Measurements from ENCODE around the gene PCSK6.

PCSK6 gene

DNA sequence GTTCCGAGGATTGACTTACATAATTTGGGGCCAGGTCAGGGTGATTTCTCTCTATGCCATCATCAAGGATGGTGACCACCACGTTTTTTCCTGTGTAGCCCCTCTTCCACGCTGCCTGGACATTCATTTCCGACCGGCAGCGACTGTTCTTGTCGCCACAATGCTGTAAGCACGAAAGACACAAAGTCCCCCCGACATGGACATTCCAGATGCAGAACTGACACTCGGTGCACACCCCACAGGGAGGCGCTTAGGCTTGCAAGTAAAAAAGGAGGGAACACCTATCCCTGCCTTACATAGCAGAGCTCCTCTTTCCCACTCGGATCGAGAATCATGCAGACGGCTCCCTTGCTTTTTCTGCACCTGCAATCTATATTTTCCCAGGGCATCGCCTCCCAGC is 58.2 kb downstream of the PCSK6 start:
- TF ChIP-seq, protein P1, sequence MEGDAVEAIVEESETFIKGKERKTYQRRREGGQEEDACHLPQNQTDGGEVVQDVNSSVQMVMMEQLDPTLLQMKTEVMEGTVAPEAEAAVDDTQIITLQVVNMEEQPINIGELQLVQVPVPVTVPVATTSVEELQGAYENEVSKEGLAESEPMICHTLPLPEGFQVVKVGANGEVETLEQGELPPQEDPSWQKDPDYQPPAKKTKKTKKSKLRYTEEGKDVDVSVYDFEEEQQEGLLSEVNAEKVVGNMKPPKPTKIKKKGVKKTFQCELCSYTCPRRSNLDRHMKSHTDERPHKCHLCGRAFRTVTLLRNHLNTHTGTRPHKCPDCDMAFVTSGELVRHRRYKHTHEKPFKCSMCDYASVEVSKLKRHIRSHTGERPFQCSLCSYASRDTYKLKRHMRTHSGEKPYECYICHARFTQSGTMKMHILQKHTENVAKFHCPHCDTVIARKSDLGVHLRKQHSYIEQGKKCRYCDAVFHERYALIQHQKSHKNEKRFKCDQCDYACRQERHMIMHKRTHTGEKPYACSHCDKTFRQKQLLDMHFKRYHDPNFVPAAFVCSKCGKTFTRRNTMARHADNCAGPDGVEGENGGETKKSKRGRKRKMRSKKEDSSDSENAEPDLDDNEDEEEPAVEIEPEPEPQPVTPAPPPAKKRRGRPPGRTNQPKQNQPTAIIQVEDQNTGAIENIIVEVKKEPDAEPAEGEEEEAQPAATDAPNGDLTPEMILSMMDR (IDR thresholded peaks at IDR 0.05): no peak

DNA sequence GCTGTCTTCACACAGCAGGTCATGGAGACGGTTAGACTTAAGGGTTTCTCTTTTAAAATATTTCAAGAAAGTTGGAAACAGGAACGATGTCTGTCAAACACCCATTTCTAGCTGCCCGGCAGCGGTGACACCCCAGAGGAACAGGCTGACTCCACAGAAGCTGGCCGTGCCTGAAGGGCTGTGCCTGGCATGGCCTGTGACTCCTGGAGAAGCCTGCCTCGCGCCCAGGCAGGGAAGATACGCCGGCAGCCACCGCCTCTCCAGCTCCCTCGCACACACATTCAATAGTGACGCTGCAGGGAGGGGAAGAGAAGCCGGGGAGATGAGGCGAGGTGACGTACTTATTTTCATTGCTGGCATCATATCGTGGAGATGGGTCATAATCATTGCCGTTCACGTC is 59.9 kb downstream of the PCSK6 start:
- TF ChIP-seq, protein P1 (IDR thresholded peaks at IDR 0.05): no peak

DNA sequence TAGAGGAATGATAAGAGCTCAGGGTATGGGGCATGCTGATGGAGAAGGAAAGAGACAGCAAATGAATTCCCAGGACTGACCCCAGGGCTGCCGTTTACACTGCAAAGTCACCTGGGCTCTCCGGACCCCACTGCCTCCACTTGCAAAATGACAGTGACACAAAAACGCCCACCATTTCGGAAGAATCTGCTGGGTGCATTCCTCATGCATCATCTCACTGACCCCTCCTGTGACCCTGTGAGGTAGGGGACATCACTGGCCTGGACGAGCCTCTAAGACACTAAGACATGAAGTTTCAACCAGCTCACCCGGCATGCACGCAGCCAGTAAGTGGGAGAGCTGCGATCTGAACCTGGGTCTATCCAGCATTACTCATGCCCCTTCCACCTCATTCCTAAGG is 60.3 kb downstream of the PCSK6 start:
- TF ChIP-seq, protein P1 (IDR thresholded peaks at IDR 0.05): no peak

DNA sequence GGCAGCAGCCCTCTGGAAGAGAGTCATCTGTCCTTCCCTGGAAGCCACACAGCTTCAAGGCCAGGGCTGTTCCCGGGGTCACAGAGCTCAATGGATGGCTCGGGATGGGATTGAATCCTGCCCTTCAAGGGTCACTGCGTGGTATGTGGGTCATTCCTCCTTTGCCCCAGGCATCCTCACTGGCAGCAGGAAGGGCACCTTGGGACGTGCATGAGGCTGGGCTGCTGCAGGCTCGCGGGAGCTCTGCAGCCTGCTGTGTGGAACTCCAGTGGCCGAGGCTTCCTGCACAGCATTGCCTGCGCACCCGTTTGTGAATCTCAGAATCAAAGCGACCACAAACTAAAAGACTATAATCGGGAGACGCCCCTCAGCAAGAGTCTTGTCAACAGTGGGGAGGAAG is 60.7 kb downstream of the PCSK6 start:
- TF ChIP-seq, protein P1 (IDR thresholded peaks at IDR 0.05): no peak

DNA sequence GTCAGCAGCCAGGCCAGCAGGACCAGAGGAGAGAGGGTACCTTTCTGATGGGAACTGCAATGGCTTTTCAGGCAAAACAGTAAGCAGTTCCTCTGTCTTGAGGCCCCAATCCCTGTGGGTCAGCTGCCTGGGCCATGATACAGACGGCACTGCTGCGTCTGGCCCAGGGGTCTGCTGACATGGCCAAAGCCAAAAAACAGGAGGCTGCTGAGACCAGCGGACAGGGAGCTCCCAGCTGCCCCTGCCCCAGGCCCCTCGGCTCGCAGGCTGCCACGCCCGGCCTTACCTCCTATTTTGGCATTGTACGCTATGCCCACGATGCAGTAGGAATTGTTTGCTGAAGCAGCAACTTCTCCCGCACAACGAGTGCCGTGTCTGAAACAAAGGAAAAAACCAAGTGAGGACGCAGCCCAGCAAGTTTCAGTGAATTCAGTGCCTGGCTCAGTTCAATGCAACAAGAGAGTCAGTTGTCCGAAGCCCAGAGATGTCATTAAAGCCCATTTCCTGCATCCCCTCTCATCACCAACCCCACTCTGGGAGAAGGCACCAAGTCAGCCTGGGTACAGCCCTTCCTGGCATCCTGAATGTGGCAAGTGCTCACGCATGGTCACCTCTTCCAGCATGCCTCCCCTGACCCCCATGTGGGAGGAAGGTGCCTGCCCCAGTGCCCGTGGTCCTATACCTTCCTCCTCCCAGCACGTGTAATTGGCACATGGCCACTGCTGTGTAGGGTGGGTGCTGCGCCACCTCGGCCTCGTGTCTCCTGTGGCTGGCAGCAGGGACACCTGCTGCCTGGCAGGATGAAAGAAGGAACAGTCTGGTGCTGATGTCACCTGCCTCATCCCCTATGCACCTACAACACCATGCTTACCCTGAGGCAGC is 61.7 kb downstream of the PCSK6 start:
- TF ChIP-seq, protein P1 (IDR thresholded peaks at IDR 0.05): no peak

DNA sequence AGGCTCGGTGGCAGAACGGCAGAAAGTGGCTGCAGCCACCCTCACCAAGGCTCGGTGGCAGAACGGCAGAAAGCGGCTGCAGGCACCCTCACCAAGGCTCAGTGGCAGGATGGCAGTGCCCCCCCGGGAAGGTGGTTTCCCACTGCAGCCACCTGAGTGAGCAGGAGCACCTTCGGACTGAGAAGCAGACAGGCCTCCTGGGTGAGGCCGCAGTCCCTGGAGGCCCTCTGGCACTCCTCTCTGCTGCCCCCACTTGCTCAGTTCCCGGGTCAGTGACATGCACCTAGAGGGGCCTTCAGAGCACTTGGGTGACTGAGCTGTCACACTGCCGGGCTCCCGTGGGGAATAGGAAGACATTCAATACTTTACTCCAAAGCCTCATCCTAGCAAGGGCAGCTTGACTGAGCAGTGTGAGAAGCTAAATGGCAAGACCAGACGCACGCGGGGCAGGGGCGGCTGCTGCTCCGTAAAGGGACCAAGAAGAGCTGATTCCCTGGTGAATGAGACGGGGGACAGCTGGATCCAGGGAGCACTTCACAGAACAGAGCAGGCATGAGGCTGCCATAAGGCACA is 62.7 kb downstream of the PCSK6 start:
- TF ChIP-seq, protein P1 (IDR thresholded peaks at IDR 0.05): no peak

DNA sequence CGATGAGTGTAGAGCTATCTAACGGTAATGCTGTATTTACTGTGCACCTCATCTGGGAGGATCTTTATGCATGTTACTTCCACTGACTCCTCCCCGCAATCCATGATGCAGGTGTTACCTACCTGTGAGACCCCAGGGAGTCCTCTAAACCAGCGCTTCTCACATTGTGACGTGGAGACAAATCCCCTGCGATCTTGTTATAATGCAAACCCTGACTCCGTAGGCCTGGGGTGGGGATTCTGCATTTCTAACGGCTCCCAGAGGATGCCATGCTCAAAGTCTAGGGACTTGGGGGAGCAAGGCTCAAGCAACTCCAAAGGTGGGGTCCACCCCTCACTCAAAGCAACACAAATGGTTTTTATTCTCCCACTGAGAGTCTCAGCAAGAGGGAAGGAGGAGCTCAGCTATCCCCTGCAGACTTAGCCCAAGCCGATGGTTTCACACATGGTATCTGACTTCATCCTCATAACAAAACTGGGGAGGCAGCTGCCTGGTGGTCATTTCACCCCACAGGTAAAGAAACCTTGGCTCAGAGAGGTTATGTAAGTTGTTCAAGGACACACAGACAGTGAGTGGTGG is 63.6 kb downstream of the PCSK6 start:
- TF ChIP-seq, protein P1 (IDR thresholded peaks at IDR 0.05): no peak

Measured in LNCAP (cell line).